Fibroblast of skin of right quadriceps (primary cell): ENCODE results near the gene PTAFR.
"Not testable (repeated sequence)": the region's sequence is repeated elsewhere in the genome, so short reads cannot be mapped to it uniquely, and the experiment has no call there.

ENCODE experiments used
- DNase-seq: peaks from one replicate; pipeline ENCODE4 v3.0.0-alpha.2; 2013

The PTAFR gene

GRCh38 chr1:28143496-28144202, 32.8 kb downstream of the PTAFR start:
- no peak for DNase-seq

GRCh38 chr1:28141685-28142084, 34.8 kb downstream of the PTAFR start:
- no peak for DNase-seq

DNA sequence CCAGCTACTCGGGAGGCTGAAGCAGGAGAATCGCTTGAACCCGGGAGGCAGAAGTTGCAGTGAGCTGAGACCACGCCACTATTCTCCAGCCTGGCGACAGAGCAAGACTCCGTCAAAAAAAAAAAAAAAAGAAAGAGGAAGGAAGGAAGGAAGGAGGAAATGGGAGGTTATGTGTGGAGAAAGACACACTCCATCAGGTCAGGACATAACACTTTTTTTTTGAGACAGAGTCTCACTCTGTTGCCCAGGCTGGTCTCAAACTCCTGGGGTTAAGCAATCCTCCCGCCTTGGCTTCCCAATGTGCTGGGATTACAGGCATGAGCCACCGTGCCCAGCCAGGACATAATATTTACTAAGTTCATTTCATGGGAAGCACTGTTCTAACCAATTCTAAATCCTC, 36.6 kb downstream of the PTAFR start:
- not testable (repeated sequence) for DNase-seq

DNA sequence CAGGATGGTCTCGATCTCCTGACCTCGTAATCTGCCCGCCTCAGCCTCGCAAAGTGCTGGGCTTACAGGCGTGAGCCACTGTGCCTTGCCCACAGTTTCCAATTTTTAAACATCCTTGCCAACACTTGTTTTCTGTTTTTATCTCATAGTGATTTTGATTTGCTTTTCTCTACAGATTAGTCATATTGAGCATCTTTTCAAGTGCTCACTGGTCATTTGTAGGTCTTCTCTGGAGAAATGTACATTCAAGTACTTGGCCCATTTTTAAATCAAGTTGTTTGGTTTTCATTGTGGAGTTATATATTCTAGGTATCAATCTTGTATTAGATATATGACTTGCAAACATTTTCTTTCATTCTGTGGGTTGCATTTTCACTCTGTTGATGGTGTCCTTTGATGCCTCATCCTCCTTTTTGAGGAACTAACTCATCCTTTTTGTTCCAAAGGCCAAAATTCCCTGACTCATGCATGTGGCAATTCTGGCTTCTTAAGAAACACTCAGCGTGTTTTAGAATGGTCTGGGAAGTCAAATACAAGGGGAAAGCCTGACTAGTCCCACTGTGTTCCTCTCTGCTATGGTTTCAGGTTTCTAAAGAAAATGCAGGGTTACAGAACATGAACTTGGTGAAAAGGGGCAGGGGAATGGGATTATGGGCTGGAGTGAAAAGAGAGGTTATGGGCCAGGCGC, 37.3 kb downstream of the PTAFR start:
- DNase-seq: peak; percentile 26

- peak; percentile 6 for DNase-seq
These were observed 39.4 kb downstream of the PTAFR start for GRCh38 chr1:28136922-28137613.

GRCh38 chr1:28136169-28136921, 40.1 kb downstream of the PTAFR start:
- DNase-seq: no peak

- no peak for DNase-seq
These were observed 40.9 kb downstream of the PTAFR start for GRCh38 chr1:28135371-28136168.

GRCh38 chr1:28134651-28135207, 41.8 kb downstream of the PTAFR start:
- DNase-seq: no peak

DNA sequence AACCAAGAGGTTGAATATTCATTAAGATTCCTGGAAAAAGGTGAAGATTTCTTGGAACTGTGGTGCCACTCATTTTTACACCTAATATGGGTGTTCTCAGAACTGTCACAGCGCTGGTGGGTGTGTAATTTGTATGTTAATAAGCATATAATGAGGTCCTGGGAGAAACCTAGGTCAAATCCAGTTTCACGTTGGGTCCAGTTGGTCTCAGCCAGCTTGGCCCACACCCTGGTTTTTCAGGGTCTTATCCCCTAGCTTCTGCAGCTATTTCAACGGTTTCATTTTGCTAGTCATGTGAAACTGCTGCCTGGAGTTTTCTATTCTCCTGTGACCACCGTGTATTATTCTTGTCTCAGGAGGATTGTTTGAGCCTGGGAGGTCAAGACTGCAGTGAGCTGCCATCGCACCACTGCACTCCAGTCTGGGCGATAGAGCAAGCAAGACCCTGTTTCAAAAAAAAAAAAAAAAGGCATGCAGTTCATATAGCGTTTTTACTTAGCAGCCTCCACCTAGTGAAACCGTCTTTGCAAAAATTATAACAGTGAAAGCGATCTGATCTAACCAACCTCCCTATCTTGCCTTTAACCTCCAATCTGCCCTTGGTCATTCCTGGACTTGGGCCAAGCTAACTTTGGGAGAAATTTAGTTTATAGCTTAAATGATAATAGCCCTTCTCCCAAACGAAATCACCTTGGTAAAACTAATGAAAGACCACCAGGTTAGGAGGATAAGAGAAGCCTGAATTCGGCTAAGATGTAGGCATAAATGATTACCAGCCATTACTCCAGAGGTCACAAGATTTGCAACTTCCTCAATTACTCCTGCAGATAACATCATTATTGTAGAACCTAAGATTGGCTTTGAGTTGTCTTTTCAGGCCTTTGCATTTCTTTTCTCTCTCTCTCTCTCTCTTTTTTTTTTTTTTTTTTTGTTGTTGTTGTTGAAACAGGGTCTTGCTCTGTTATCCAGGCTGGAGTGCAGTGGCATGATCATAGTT, 44.0 kb downstream of the PTAFR start:
- no peak for DNase-seq

- DNase-seq: no peak
These were observed 45.6 kb downstream of the PTAFR start for GRCh38 chr1:28130901-28131300.

GRCh38 chr1:28129150-28129549, 47.3 kb downstream of the PTAFR start:
- peak; percentile 28 for DNase-seq

DNA sequence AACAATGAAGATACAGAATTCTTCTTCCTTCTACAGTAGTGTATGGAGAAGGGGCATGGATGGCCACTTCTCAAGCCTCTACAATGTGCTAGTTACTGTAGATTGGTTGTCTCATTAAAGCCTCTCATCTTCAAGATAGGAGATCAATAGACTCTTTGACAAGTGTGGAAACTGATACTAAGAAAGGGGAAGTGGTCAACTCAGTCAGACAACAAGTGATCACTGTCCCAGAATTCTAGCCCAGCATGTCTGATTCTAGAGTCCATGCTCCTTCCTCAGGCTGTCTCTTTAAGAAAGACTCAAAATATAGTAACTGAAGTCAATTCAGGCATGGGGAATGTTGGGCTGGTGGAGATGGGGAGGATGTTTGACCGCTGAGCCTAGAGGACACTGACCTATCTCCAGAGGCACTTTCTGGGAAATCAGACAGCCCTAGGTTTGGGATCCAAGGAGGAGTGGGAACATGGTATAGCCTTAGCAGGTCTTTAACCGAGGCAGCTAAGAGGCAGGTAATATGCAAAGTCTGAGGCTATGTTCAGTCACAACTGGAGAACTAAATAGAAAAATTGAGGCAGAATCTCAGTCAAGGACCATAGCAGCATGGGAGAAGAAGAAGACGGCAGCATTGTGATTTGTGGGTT, 48.8 kb downstream of the PTAFR start:
- no peak for DNase-seq

DNA sequence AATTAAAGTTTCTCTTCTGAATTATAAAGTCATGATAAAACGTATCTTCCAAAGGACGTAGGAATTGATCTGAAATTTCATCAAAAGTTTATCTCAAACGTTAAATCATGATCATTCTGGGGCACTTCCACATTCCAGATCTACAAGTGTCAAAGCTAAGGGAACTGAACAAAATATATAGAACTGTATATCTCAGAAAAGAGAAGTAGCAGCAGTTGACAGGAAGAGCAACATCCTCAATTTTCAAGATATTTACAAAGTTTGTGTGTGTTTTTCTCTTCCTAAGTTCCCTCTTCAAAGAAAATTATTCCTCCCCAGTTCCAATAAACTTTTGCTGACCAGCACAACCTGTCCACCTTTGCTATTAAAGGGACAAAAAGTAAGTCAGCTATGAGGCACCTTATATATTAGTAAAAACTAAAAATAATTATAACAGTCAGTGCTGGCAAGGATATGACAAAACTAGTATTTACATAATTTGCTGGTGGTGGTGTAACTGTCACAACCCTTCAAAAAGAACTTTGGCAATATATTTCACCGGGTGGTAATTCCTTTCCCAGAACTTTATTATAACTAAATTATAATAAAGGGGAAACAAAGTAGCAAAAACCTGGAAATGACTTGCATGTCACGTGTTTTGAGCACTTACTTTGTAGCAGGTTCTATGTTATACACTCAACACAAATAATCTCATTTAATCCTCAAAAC, 49.6 kb downstream of the PTAFR start:
- no peak for DNase-seq

- no peak for DNase-seq
These were observed 50.3 kb downstream of the PTAFR start for GRCh38 chr1:28126212-28126611.

DNA sequence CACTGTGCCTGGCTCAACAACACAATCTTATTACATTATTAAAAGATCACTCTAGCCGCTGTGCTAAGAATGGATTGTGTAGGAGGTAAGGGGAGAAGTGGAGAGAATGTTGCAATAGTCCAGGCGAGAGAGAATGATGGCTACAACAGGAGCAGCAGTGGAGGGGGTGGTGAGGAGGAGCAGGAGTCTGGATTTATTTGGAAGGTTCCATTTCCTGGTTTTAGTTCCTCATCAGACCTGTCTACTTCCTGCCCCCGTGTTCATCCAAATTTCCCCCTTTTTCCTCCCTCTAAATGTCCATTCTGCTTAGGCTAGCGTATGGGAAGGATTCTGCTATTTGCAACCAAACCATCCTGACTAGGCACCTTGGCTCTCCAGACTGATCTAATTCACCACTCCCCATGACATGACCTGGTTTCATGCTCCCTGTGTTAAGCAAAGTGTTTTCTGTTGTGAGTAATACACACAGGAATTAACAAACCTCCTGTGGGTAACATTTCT, 53.0 kb downstream of the PTAFR start:
- DNase-seq: peak; percentile 67

GRCh38 chr1:28122183-28122582, 54.3 kb downstream of the PTAFR start:
- peak; percentile 46 for DNase-seq

- DNase-seq: no peak
These were observed 56.9 kb downstream of the PTAFR start for GRCh38 chr1:28119556-28119955.

DNA sequence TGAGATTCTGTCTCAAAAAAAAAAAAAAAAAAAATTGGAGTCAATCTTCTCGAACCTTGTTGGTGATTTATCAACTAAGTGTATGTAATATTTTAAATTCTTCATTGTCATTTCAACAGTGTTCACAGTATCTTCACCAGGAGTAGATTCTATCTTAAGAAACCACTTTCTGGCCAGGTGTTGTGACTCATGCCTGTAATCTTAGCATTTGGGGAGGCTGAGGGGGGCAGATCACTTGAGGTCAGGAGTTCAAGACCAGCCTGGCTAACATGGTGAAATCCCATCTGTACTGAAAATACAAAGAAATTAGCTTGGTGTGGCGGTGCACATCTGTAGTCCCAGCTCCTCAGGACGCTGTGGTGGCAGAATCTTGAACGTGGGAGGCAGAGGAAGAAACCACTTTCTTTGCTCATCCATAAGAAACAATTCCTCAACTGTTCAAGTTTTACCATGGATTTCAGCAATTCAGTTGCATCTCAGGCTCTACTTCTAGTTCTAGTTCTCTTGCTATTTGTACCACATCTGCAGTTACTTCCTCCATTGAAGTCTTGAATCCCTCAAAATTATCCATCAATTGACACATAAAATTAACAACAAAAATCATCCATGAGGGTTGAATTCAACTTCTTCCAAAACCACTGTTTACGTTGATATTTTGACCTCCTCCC, 57.7 kb downstream of the PTAFR start:
- no peak for DNase-seq

GRCh38 chr1:28115267-28115666, 61.2 kb downstream of the PTAFR start:
- peak; percentile 9 for DNase-seq
